Osteoblast (primary cell): ENCODE results near the gene SLC24A3. TPM values are rescaled to one million over a fixed set of nuclear protein-coding genes. Genes with fewer than 3 reads are reported as not detected.

Experiments used
- DNase-seq: peaks from one replicate; pipeline ENCODE4 v3.0.0; 2011; ENCODE audit warnings: low spot score, mixed read lengths; ENCODE audit not compliant: insufficient read length; ENCODE audit errors: missing footprints
- H2AFZ ChIP-seq: 2 replicates; pipeline ENCODE4 v1.6.0; 2011; ENCODE audit warnings: mild to moderate bottlenecking, low read length
- H3K27ac ChIP-seq: 2 replicates; pipeline ENCODE4 v1.5.1; 2011; ENCODE audit warnings: mild to moderate bottlenecking, low read depth, low read length, moderate library complexity
- H3K27me3 ChIP-seq: 2 replicates; pipeline ENCODE4 v1.6.0; 2012; ENCODE audit warnings: mild to moderate bottlenecking, control low read depth, inconsistent platforms, low read length, moderate library complexity; ENCODE audit not compliant: insufficient read depth
- H3K36me3 ChIP-seq: 2 replicates; pipeline ENCODE4 v1.5.1; 2011; ENCODE audit warnings: mild to moderate bottlenecking, low read length, control low read depth, moderate library complexity; ENCODE audit not compliant: insufficient read depth
- H3K4me1 ChIP-seq: 2 replicates; pipeline ENCODE4 v1.5.1; 2011; ENCODE audit warnings: mild to moderate bottlenecking, low read length, control low read depth, moderate library complexity; ENCODE audit not compliant: insufficient read depth
- H3K4me2 ChIP-seq: 2 replicates; pipeline ENCODE4 v1.6.0; 2011; ENCODE audit warnings: mild to moderate bottlenecking, low read length; ENCODE audit not compliant: insufficient read depth
- H3K4me3 ChIP-seq: fragments of 200-600 bp; sonication (generic); 3 replicates; pipeline ENCODE4 v1.5.1; 2012; ENCODE audit warnings: mild to moderate bottlenecking, low read length, inconsistent platforms; ENCODE audit not compliant: insufficient read depth
- H3K79me2 ChIP-seq: 2 replicates; pipeline ENCODE4 v1.6.0; 2012; ENCODE audit warnings: mild to moderate bottlenecking, low read length, control low read depth, inconsistent platforms; ENCODE audit not compliant: insufficient read depth
- H3K9me3 ChIP-seq: 2 replicates; pipeline ENCODE4 v1.5.1; 2011; ENCODE audit warnings: low read depth, low read length, control low read depth
- H4K20me1 ChIP-seq: 2 replicates; pipeline ENCODE4 v1.6.0; 2012; ENCODE audit warnings: mild to moderate bottlenecking, low read length, control low read depth; ENCODE audit not compliant: insufficient read depth
- total RNA-seq: library from RNA; depleted of rRNA; stranded (reverse); fragments of >200 nt; gene quantifications from 2 replicates; pipeline ENCODE4 v1.2.3, GENCODE V29; 2012
- TF ChIP-seq, protein P1 (sequence below): IDR thresholded peaks from 2 replicates; pipeline ENCODE4 v1.5.1; 2011; ENCODE audit warnings: mild to moderate bottlenecking, low read depth, low read length, moderate library complexity; ENCODE audit errors: extremely low read depth

Gene SLC24A3
- total RNA-seq, 1 donor, result 1.1 TPM

DNA sequence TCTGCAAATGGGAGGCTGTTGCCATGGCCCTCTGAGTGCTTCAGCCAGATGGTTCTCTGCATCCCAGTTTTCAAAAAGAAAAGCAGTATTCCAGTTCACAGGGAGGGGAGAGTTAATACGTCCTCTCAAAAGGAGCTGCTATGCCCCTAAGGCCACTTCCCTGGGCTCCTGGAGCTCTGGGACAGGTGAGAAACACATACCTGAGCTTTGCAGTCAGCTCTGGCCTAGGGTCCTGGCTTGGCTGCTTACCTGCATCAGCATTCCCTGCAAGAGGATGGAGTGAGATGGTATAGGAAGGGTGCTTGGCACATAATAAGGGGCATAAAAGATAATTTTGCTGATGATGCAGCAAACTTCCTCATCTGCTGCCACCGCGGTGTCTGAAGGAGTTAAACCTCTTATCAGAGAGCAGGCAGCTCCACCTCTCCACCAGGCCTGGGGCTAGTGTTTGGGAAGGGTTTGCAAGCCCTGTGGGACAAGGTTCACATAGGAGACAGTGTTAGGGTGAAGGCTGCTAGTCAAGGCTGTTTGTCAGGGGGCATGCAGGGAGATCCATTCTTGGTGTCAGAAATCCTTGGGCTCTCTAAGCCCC is 62.7 kb downstream of the SLC24A3 start:
- no peak overlapping the region for H3K4me3 ChIP-seq
- no peak overlapping the region for H3K4me2 ChIP-seq
- H3K36me3 ChIP-seq, result no peaks in the 10 kb centered on the region
- no peak overlapping the region for H2AFZ ChIP-seq
- no peaks in the 10 kb centered on the region for H3K79me2 ChIP-seq
- no peak overlapping the region for H3K27ac ChIP-seq
- H3K9me3 ChIP-seq, result no peaks in the 10 kb centered on the region
- TF ChIP-seq, protein P1, sequence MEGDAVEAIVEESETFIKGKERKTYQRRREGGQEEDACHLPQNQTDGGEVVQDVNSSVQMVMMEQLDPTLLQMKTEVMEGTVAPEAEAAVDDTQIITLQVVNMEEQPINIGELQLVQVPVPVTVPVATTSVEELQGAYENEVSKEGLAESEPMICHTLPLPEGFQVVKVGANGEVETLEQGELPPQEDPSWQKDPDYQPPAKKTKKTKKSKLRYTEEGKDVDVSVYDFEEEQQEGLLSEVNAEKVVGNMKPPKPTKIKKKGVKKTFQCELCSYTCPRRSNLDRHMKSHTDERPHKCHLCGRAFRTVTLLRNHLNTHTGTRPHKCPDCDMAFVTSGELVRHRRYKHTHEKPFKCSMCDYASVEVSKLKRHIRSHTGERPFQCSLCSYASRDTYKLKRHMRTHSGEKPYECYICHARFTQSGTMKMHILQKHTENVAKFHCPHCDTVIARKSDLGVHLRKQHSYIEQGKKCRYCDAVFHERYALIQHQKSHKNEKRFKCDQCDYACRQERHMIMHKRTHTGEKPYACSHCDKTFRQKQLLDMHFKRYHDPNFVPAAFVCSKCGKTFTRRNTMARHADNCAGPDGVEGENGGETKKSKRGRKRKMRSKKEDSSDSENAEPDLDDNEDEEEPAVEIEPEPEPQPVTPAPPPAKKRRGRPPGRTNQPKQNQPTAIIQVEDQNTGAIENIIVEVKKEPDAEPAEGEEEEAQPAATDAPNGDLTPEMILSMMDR, result no peak
- DNase-seq, result no peak
- H3K27me3 ChIP-seq, result no peaks in the 10 kb centered on the region
- H4K20me1 ChIP-seq, result no peaks in the 10 kb centered on the region
- H3K4me1 ChIP-seq, result no peaks in the 10 kb centered on the region

DNA sequence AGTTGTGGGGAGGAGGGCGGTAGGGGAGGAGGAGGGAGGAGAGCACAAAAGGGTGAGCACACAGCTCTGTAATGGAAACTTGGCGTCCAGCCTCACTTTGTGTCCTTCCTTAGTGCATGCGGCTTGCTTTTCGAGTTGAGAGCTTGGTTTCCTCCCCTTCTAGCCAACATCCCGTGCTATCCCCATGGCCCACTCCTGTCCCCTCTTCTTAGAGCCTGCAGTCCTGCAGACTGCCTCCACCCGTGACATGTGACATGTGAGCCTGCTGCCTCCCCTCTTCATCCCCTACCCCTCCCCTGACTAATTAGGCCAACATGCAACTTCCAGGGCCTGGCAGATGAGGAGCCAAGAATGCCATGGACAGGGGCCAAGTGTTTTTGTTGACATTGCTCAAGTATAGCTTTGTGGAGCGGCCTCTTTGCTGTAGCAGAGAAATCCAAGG is 63.2 kb downstream of the SLC24A3 start:
- no peaks in the 10 kb centered on the region for H3K79me2 ChIP-seq
- H3K4me1 ChIP-seq, result no peaks in the 10 kb centered on the region
- H3K4me3 ChIP-seq, result no peak overlapping the region
- DNase-seq, result peak; percentile 30
- H3K9me3 ChIP-seq, result no peaks in the 10 kb centered on the region
- TF ChIP-seq, protein P1, result no peak
- no peak overlapping the region for H2AFZ ChIP-seq
- H3K4me2 ChIP-seq, result no peak overlapping the region
- no peaks in the 10 kb centered on the region for H3K27me3 ChIP-seq
- no peaks in the 10 kb centered on the region for H4K20me1 ChIP-seq
- no peaks in the 10 kb centered on the region for H3K36me3 ChIP-seq
- no peak overlapping the region for H3K27ac ChIP-seq

DNA sequence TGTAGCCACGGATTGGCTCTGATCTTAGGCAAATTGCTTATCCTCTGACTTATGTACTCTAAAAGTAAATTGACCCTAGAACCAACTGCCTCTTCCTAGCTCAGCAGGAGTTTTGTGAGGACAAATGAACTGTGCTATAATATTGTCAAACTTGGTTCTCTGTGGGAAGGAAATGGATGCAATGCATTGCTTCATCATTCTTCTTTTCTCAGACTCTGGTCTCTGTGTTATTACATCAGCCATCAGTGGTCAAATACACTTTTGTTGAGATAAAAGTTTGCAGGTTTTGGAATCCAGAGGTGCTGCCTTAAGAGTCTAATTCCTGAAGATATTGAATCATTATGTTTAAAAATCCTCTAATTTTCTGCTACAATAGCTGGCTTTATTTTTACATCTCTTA is 64.9 kb downstream of the SLC24A3 start:
- H2AFZ ChIP-seq, result no peak overlapping the region
- H3K27ac ChIP-seq, result no peak overlapping the region
- H3K27me3 ChIP-seq, result no peaks in the 10 kb centered on the region
- no peaks in the 10 kb centered on the region for H3K36me3 ChIP-seq
- H3K4me1 ChIP-seq, result no peaks in the 10 kb centered on the region
- H3K4me3 ChIP-seq, result no peak overlapping the region
- no peaks in the 10 kb centered on the region for H3K79me2 ChIP-seq
- no peaks in the 10 kb centered on the region for H4K20me1 ChIP-seq
- TF ChIP-seq, protein P1, result no peak
- DNase-seq, result no peak
- H3K9me3 ChIP-seq, result no peaks in the 10 kb centered on the region
- H3K4me2 ChIP-seq, result no peak overlapping the region

DNA sequence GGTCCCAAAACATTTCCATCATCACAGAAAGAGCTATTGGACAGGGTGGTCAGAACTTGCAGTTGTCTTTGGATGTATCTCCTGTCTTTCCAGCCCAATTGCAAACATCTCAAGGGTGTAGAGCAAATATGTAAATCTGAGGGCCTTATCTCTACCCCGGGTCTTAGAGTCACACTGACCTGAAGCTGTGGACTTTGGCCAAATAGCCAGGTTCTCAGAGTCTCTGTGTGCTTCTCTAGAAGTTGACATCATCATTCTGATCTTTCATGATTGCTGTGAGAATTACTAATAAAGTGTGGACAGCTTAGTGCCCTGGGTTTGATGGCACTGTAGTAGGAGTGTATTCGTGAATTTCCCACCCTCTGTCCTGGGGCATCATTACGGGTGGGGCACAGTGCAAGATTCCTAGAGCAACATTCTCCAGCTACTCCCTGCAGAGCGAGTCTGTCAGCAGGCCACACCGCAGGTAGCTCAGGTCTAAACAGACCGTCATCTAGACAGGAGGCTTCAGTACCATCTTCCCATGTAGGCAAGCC is 71.1 kb downstream of the SLC24A3 start:
- H3K79me2 ChIP-seq, result no peaks in the 10 kb centered on the region
- TF ChIP-seq, protein P1, result no peak
- no peak for DNase-seq
- H3K36me3 ChIP-seq, result no peaks in the 10 kb centered on the region
- H3K9me3 ChIP-seq, result no peaks in the 10 kb centered on the region
- no peak overlapping the region for H3K27ac ChIP-seq
- no peaks in the 10 kb centered on the region for H3K4me1 ChIP-seq
- no peak overlapping the region for H2AFZ ChIP-seq
- H3K4me2 ChIP-seq, result no peak overlapping the region
- no peaks in the 10 kb centered on the region for H3K27me3 ChIP-seq
- H4K20me1 ChIP-seq, result no peaks in the 10 kb centered on the region
- H3K4me3 ChIP-seq, result no peak overlapping the region
